WTC11 (cell line): Measurements from ENCODE around the gene F11R. TPM values are rescaled to one million over a fixed set of nuclear protein-coding genes. Genes with fewer than 3 reads are reported as not detected.

Source experiments
- ATAC-seq: fragments of 200-7000 bp; cut with Tn5 transposase; 2 replicates; pipeline ENCODE4 v1.10.0; 2021; ENCODE audit warnings: mild to moderate bottlenecking, moderate library complexity
- CTCF ChIA-PET: fragments of 300-600 bp; sonication (Branson Sonifier 250); formaldehyde crosslinking; loops from one replicate; lab custom pipeline; 2021; ENCODE audit warnings: antibody characterized with exemption; lab: Charles Lee
- POLR2A ChIA-PET: fragments of 350-600 bp; sonication (Branson Sonifier 250); formaldehyde crosslinking; loops from one replicate; lab custom pipeline; 2021; ENCODE audit warnings: antibody characterized with exemption; lab: Charles Lee
- DNase-seq: peaks from one replicate; pipeline ENCODE4 v3.0.0; 2021; ENCODE audit warnings: low spot score
- H3K27ac Mint-ChIP-seq: 2 replicates; pipeline ENCODE4 v1.8.0; 2021; ENCODE audit warnings: mixed read lengths
- H3K27me3 Mint-ChIP-seq: 2 replicates; pipeline ENCODE4 v1.8.0; 2021; ENCODE audit warnings: low read depth, mild to moderate bottlenecking, moderate library complexity, mixed read lengths
- H3K36me3 Mint-ChIP-seq: 2 replicates; pipeline ENCODE4 v1.8.0; 2021; ENCODE audit warnings: mixed read lengths
- H3K4me1 Mint-ChIP-seq: 2 replicates; pipeline ENCODE4 v1.8.0; 2022; ENCODE audit warnings: mixed read lengths
- H3K4me3 Mint-ChIP-seq: 2 replicates; pipeline ENCODE4 v1.8.0; 2021; ENCODE audit warnings: mild to moderate bottlenecking, moderate library complexity, mixed read lengths
- H3K9me3 Mint-ChIP-seq: 2 replicates; pipeline ENCODE4 v1.8.0; 2021; ENCODE audit warnings: mixed read lengths
- HMGA2 ChIP-seq: fragments of 250-450 bp; sonication (Bioruptor Pico); IDR thresholded peaks from 2 replicates; pipeline ENCODE4 v1.4.0; 2021; ENCODE audit warnings: mild to moderate bottlenecking, moderate library complexity
- JUN ChIP-seq: sonication (generic); formaldehyde crosslinking; IDR thresholded peaks from 2 replicates; pipeline ENCODE4 v1.8.0; 2023; ENCODE audit warnings: mild to moderate bottlenecking, missing genetic modification reagents
- NR2C2 ChIP-seq: sonication (generic); formaldehyde crosslinking; IDR thresholded peaks from 2 replicates; pipeline ENCODE4 v1.8.0; 2022; ENCODE audit warnings: mild to moderate bottlenecking, missing genetic modification reagents
- TEAD1 ChIP-seq: sonication (generic); formaldehyde crosslinking; IDR thresholded peaks from 2 replicates; pipeline ENCODE4 v1.8.0; 2022; ENCODE audit warnings: mild to moderate bottlenecking, missing genetic modification reagents
- TEAD4 ChIP-seq: sonication (generic); formaldehyde crosslinking; IDR thresholded peaks from 2 replicates; pipeline ENCODE4 v1.8.0; 2022; ENCODE audit warnings: mild to moderate bottlenecking, missing genetic modification reagents
- ZNF138 ChIP-seq: sonication (generic); formaldehyde crosslinking; conservative IDR thresholded peaks from 2 replicates; pipeline ENCODE4 v1.8.1; 2022; ENCODE audit warnings: mild to moderate bottlenecking, moderate library complexity, missing genetic modification reagents
- ZNF263 ChIP-seq: sonication (generic); formaldehyde crosslinking; IDR thresholded peaks from 2 replicates; pipeline ENCODE4 v1.8.1; 2022; ENCODE audit warnings: low read depth, mild to moderate bottlenecking, moderate library complexity, missing genetic modification reagents
- total RNA-seq: library from RNA; stranded (reverse); gene quantifications from 3 replicates; pipeline ENCODE4 v1.2.3, GENCODE V29; 2021
- TF ChIP-seq, protein P1 (sequence below): sonication (generic); formaldehyde crosslinking; IDR thresholded peaks from 2 replicates; pipeline ENCODE4 v1.8.0; 2023; ENCODE audit warnings: missing genetic modification reagents, mild to moderate bottlenecking, borderline replicate concordance
- TF ChIP-seq, protein P2 (sequence below): sonication (generic); formaldehyde crosslinking; conservative IDR thresholded peaks from 2 replicates; pipeline ENCODE4 v1.8.1; 2022; ENCODE audit warnings: mild to moderate bottlenecking, missing genetic modification reagents
- TF ChIP-seq, protein P3 (sequence below): sonication (generic); formaldehyde crosslinking; IDR thresholded peaks from 2 replicates; pipeline ENCODE4 v1.8.1; 2022; ENCODE audit warnings: mild to moderate bottlenecking, missing genetic modification reagents, moderate library complexity, borderline replicate concordance
- TF ChIP-seq, protein P4 (sequence below): fragments of 250-450 bp; sonication (Bioruptor Pico); conservative IDR thresholded peaks from 2 replicates; pipeline ENCODE4 v1.9.0; 2021; ENCODE audit warnings: mild to moderate bottlenecking
- TF ChIP-seq, protein P5 (sequence below): sonication (generic); formaldehyde crosslinking; IDR thresholded peaks from 2 replicates; pipeline ENCODE4 v1.8.0; 2022; ENCODE audit warnings: mild to moderate bottlenecking, missing genetic modification reagents
- TF ChIP-seq, protein P6 (sequence below): fragments of 250-450 bp; sonication (Bioruptor Pico); IDR thresholded peaks from 2 replicates; pipeline ENCODE4 v1.9.0; 2021; ENCODE audit warnings: mild to moderate bottlenecking

F11R gene
- total RNA-seq, 1 experiment from 2014 or later = 202 TPM

DNA sequence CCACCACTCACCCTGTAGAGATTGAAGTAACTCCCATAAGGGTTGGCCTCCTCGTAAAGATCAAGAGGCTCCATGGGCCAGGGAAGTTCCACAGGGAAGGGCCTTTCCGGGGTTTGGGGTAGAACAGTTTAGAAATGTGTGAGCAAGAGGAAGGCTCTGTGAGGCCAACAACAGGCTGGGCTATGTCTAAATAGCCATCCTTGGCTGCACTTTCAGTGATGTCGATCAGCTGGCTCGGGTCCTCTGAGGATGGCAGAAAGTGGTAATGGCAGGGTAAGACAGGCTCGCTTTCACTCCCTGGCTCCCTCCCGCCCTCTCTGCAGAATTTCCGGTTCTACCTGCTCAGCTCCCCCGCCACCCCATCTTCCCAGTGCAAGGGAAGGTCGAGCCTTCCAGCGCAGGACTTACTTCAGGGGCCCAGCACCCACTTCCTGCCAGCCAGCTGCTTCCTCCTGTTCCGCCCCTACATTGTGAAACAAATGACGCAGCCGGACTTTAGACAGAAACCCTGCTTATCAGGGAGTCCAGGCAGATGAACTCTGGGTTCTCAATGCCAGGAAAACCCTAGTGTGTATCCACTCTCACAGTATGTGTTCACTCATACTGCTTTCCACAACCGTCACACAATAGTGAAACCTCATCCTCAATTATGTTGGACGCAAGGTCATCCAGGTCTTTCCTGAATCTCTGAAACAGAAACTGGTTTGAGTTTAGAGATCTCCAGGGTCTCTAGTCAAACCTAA is 7.3 kb downstream of the F11R start (continued):
- TF ChIP-seq, protein P1, sequence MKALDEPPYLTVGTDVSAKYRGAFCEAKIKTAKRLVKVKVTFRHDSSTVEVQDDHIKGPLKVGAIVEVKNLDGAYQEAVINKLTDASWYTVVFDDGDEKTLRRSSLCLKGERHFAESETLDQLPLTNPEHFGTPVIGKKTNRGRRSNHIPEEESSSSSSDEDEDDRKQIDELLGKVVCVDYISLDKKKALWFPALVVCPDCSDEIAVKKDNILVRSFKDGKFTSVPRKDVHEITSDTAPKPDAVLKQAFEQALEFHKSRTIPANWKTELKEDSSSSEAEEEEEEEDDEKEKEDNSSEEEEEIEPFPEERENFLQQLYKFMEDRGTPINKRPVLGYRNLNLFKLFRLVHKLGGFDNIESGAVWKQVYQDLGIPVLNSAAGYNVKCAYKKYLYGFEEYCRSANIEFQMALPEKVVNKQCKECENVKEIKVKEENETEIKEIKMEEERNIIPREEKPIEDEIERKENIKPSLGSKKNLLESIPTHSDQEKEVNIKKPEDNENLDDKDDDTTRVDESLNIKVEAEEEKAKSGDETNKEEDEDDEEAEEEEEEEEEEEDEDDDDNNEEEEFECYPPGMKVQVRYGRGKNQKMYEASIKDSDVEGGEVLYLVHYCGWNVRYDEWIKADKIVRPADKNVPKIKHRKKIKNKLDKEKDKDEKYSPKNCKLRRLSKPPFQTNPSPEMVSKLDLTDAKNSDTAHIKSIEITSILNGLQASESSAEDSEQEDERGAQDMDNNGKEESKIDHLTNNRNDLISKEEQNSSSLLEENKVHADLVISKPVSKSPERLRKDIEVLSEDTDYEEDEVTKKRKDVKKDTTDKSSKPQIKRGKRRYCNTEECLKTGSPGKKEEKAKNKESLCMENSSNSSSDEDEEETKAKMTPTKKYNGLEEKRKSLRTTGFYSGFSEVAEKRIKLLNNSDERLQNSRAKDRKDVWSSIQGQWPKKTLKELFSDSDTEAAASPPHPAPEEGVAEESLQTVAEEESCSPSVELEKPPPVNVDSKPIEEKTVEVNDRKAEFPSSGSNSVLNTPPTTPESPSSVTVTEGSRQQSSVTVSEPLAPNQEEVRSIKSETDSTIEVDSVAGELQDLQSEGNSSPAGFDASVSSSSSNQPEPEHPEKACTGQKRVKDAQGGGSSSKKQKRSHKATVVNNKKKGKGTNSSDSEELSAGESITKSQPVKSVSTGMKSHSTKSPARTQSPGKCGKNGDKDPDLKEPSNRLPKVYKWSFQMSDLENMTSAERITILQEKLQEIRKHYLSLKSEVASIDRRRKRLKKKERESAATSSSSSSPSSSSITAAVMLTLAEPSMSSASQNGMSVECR (CRISPR knock-in tag) = 0 out of 2 replicates have a peak, but pooled peaks have one; percentile 42
- TF ChIP-seq TEAD1 (CRISPR knock-in tag) = peak; percentile 71; the same call in 1 of the 2 replicates
- TF ChIP-seq, protein P2, sequence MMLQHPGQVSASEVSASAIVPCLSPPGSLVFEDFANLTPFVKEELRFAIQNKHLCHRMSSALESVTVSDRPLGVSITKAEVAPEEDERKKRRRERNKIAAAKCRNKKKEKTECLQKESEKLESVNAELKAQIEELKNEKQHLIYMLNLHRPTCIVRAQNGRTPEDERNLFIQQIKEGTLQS = no peak
- TF ChIP-seq, all 79 proteins: peak for 8

DNA sequence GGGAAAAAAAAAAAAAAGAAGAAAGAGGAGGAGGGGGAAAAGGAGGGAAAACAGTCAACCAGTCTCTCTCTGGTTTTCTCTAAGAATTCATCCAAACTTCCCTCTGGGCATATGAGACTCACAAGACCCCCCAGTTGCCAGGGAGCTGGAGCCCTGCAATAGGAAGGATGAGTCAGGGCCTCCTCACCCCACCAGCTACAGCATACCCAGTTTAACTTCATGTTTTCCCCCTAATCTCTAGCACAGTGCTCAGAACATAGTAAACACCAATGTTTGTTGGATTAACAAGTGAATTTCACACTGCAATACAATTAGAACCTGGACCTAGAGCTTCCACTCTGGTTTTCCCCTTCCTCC is 7.8 kb downstream of the F11R start:
- no peak for ATAC-seq
- H3K4me1 Mint-ChIP-seq = peaks cover 57% of the 10 kb centered on the region
- H3K9me3 Mint-ChIP-seq = no peaks in the 10 kb centered on the region
- ChIA-PET POLR2A (interaction anchor here (0.9 to 1.7 kb wide), 6 partner anchors 12 to 139 kb away, joined by 3 to 10 read pairs (median 6); partner anchors contain the start of genes TSTD1 and USF1), CTCF (interaction anchor here (0.6 to 1.4 kb wide), 11 partner anchors 16 to 332 kb away, joined by 3 to 11 read pairs (median 3); partner anchors contain the start of genes ITLN1 and TSTD1)
- TF ChIP-seq, protein P3, sequence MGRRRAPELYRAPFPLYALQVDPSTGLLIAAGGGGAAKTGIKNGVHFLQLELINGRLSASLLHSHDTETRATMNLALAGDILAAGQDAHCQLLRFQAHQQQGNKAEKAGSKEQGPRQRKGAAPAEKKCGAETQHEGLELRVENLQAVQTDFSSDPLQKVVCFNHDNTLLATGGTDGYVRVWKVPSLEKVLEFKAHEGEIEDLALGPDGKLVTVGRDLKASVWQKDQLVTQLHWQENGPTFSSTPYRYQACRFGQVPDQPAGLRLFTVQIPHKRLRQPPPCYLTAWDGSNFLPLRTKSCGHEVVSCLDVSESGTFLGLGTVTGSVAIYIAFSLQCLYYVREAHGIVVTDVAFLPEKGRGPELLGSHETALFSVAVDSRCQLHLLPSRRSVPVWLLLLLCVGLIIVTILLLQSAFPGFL (CRISPR knock-in tag) = no peak
- TF ChIP-seq HMGA2 (CRISPR knock-in tag) = no peak
- TF ChIP-seq, protein P4, sequence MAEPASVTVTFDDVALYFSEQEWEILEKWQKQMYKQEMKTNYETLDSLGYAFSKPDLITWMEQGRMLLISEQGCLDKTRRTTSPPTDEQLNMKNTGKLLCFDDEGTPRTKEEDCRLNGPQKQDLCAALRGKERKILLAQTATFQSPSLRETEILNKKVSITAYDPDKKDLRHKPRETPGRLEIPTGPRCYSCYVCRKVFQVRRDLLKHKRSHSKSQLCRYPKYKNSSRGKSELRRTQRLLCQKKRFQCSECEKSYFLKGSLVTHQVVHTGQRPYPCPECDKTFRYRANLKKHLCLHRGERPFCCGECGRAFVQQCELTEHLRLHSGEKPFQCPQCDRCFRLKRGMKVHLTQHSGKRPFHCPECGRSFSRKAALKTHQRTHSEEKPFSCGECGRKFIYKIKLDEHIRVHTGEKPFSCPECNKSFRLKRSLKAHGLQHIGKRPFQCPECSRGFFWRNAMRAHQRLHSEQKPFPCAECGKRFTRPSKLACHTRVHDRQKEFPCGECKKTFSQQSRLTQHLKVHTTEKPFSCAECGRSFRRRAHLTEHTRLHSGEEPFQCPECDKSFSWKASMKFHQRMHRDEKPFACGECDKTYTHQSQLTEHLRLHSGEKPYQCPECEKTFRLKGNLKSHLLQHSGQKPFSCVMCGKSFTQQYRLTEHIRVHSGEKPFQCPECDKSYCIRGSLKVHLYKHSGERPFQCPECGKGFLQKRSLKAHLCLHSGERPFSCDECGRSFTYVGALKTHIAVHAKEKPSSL (CRISPR knock-in tag) = no peak
- H3K4me3 Mint-ChIP-seq = peak overlapping the region; percentile 57
- H3K27me3 Mint-ChIP-seq = no peaks in the 10 kb centered on the region
- no peak for DNase-seq
- H3K27ac Mint-ChIP-seq = peak overlapping the region; percentile 98
- H3K36me3 Mint-ChIP-seq = peaks cover 13% of the 10 kb centered on the region

DNA sequence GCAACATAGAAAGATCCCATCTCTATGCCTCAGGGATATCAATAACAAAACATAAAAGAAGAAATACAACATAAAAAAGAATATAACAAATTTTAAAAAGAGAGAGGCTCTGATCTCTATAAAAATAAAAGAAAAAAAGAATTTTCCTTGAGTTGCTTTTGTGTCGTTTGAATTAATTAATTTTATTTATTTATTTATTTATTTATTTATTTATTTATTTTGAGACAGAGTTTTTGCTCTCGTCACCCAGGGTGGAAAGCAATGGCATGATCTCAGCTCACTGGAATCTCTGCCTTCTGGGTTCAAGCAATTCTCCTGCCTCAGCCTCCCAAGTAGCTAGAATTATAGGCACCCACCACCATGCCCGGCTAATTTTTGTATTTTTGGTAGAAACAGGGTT is 8.5 kb downstream of the F11R start:
- DNase-seq (no peak), ATAC-seq (no peak)
- no peaks in the 10 kb centered on the region for H3K27me3 Mint-ChIP-seq
- H3K4me1 Mint-ChIP-seq = peaks cover 55% of the 10 kb centered on the region
- POLR2A ChIA-PET = interaction anchor here (0.6 to 1.0 kb wide), 2 partner anchors 9 to 13 kb away, joined by 3 to 5 read pairs; partner anchors contain the start of gene F11R
- CTCF ChIA-PET = interaction anchor here (0.6 to 0.7 kb wide), 2 partner anchors 18 to 59 kb away, joined by 3 to 5 read pairs; no protein-coding TSS in a partner anchor
- peak overlapping the region; percentile 85 for H3K27ac Mint-ChIP-seq
- TF ChIP-seq ZNF263 (CRISPR knock-in tag) = no peak
- TF ChIP-seq, protein P2 = no peak
- TF ChIP-seq HMGA2 (CRISPR knock-in tag) = peak; percentile 18; the same call in 1 of the 2 replicates
- TF ChIP-seq NR2C2 (CRISPR knock-in tag) = no peak
- TF ChIP-seq TEAD4 = no peak
- TF ChIP-seq ZNF138 (CRISPR knock-in tag) = no peak
- TF ChIP-seq, protein P5, sequence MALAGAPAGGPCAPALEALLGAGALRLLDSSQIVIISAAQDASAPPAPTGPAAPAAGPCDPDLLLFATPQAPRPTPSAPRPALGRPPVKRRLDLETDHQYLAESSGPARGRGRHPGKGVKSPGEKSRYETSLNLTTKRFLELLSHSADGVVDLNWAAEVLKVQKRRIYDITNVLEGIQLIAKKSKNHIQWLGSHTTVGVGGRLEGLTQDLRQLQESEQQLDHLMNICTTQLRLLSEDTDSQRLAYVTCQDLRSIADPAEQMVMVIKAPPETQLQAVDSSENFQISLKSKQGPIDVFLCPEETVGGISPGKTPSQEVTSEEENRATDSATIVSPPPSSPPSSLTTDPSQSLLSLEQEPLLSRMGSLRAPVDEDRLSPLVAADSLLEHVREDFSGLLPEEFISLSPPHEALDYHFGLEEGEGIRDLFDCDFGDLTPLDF (CRISPR knock-in tag) = no peak
- TF ChIP-seq, protein P6, sequence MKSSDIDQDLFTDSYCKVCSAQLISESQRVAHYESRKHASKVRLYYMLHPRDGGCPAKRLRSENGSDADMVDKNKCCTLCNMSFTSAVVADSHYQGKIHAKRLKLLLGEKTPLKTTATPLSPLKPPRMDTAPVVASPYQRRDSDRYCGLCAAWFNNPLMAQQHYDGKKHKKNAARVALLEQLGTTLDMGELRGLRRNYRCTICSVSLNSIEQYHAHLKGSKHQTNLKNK (CRISPR knock-in tag) = no peak
- no peak for TF ChIP-seq JUN (CRISPR knock-in tag)
- H3K9me3 Mint-ChIP-seq = no peaks in the 10 kb centered on the region
- H3K36me3 Mint-ChIP-seq = peaks cover 16% of the 10 kb centered on the region
- H3K4me3 Mint-ChIP-seq = no peak overlapping the region
